SK-N-SH treated with all-trans-retinoic acid at 6 μM for 48 hours (cell line): ENCODE results near the gene PSG4.
"Not testable (repeated sequence)": the region's sequence is repeated elsewhere in the genome, so short reads cannot be mapped to it uniquely, and the experiment has no call there.

ENCODE experiments used
- TSHZ2 ChIP-seq: fragments of 250-450 bp; sonication (Bioruptor Pico); IDR thresholded peaks from 2 replicates; pipeline ENCODE4 v1.5.0; 2020; ENCODE audit warnings: mild to moderate bottlenecking, moderate library complexity
- ZNF565 ChIP-seq: fragments of 450-650 bp; formaldehyde crosslinking; conservative IDR thresholded peaks from 2 replicates; pipeline ENCODE4 v1.5.0; 2020; ENCODE audit warnings: low read depth, mild to moderate bottlenecking, moderate library complexity

- TF ChIP-seq TSHZ2, ZNF565 (CRISPR knock-in tag): not testable (repeated sequence)
Measured at GRCh38 chr19:43179569-43180147, 25.8 kb downstream of the PSG4 start.
